Measurements from ENCODE around the gene MYH10.

DNA sequence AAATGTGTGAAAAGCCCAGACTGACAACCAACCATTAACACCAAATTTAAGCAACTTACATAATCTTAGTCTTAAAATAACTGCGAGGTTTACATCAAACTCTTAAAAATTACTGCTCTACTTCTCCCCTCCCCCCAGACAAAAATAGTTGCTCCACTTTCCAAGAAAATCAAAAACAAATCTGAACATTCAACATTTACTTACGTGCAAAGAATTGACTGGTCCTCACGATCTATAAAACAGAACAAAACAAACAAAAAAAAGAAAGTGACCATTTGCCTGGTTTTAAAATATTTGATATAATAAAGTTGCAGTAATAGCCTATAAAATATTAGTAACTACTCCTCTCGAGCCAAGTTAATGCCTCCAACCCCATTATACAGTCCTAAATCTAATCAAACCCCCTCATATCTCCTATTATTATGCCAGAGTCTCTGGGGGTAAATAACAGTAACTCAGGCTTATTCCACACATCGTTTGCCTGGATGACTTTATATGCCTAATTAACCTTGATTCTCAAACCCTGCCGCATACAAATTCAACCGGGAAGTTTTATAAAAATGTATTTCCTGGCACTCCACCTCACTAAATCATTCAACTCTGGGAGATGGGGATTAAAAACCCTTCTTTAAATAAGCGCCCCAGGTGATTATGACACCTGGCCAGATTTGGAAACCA lies 41.5 kb downstream of the MYH10 start:
- TF ChIP-seq EZH2phosphoT487 (IDR thresholded peaks at IDR 0.05; ENCODE audit: insufficient read depth, low read depth) (no peak), EZH2 (IDR thresholded peaks at IDR 0.05; ENCODE audit: insufficient read depth, poor library complexity, severe bottlenecking) (no peak)
